ENCODE results near the gene HDGFL2. TPM values are rescaled to one million over a fixed set of nuclear protein-coding genes. Genes with fewer than 3 reads are reported as not detected.

Gene HDGFL2
- total and polyA plus RNA-seq, 2 donors (not counting 1 experiment from before 2014, with no cell fraction given) = 19.5 to 51.2 TPM

GRCh38 chr19:4437103-4437502 lies 35.0 kb upstream of the HDGFL2 start:
- Histone ChIP-seq H3K4me3 (replicated peaks in 1 of 4; ENCODE audit: control extremely low read depth in 1 of 4, insufficient read depth in 1 of 4, low read depth in 3 of 4, low read length in 4 of 4) (no peak overlapping the region), H3K4me1 (ENCODE audit: control insufficient read depth, extremely low read depth, insufficient read depth, low read length) (no peaks in the 10 kb centered on the region), H3K9ac (ENCODE audit: insufficient read depth, low read length) (no peak overlapping the region), H3K27me3 (ENCODE audit: control insufficient read depth, insufficient read depth, low read length) (no peaks in the 10 kb centered on the region), H3K27ac (ENCODE audit: insufficient read depth, low read length) (no peak overlapping the region), H2AFZ (ENCODE audit: low read length) (no peak overlapping the region), H3K9me3 (ENCODE audit: control insufficient read depth, insufficient read depth, low read depth, low read length) (no peaks in the 10 kb centered on the region), H3K4me2 (ENCODE audit: extremely low read depth, insufficient read depth, low read length) (no peak overlapping the region), H3K79me2 (ENCODE audit: control insufficient read depth, insufficient read depth, low read length) (no peaks in the 10 kb centered on the region), H3K36me3 (ENCODE audit: control insufficient read depth, insufficient read depth, low read length) (peaks cover 8% of the 10 kb centered on the region), H4K20me1 (ENCODE audit: control insufficient read depth, extremely low read depth, insufficient read depth, low read length) (no peaks in the 10 kb centered on the region)
- DNase-seq (ENCODE audit: low read depth in 2 of 2) = no peak
- TF ChIP-seq, protein P1, sequence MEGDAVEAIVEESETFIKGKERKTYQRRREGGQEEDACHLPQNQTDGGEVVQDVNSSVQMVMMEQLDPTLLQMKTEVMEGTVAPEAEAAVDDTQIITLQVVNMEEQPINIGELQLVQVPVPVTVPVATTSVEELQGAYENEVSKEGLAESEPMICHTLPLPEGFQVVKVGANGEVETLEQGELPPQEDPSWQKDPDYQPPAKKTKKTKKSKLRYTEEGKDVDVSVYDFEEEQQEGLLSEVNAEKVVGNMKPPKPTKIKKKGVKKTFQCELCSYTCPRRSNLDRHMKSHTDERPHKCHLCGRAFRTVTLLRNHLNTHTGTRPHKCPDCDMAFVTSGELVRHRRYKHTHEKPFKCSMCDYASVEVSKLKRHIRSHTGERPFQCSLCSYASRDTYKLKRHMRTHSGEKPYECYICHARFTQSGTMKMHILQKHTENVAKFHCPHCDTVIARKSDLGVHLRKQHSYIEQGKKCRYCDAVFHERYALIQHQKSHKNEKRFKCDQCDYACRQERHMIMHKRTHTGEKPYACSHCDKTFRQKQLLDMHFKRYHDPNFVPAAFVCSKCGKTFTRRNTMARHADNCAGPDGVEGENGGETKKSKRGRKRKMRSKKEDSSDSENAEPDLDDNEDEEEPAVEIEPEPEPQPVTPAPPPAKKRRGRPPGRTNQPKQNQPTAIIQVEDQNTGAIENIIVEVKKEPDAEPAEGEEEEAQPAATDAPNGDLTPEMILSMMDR (conservative IDR thresholded peaks at IDR 0.05 in 1 of 2, IDR thresholded peaks at IDR 0.05 in 1 of 2; ENCODE audit: low read depth in 1 of 2, low read length in 2 of 2) = no peak
- no peak for TF ChIP-seq EZH2 (IDR thresholded peaks at IDR 0.05; ENCODE audit: low read length, missing control alignments)

DNA sequence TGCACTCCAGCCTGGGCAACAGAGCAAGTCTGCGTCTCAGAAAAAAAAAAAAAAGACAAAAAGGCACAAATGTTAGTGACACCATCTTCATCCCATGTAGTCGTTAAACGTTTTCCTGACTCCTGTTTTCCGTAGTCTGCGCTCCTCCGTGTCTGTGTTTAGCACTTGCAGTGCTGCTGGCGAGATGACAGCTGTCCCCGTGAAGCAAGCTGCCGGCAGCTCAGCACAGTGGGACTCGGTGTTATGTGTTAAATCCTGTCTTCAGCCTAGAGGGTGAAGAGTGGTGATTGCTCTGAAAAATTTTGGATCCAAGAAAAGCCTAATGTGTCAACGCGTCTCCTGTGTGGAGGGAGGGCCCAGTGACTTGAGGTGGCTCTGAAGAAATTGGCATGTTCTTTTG lies 32.9 kb upstream of the HDGFL2 start:
- no peak for DNase-seq (ENCODE audit: low read depth in 2 of 2)
- no peak overlapping the region for H3K9ac ChIP-seq (ENCODE audit: insufficient read depth, low read length)
- no peak overlapping the region for H3K4me3 ChIP-seq (replicated peaks in 1 of 4; ENCODE audit: control extremely low read depth in 1 of 4, insufficient read depth in 1 of 4, low read depth in 3 of 4, low read length in 4 of 4)
- no peaks in the 10 kb centered on the region for H3K4me1 ChIP-seq (ENCODE audit: control insufficient read depth, extremely low read depth, insufficient read depth, low read length)
- no peak overlapping the region for H3K4me2 ChIP-seq (ENCODE audit: extremely low read depth, insufficient read depth, low read length)
- TF ChIP-seq, protein P1 (conservative IDR thresholded peaks at IDR 0.05 in 1 of 2, IDR thresholded peaks at IDR 0.05 in 1 of 2; ENCODE audit: low read depth in 1 of 2, low read length in 2 of 2) = no peak
- no peak for TF ChIP-seq EZH2 (IDR thresholded peaks at IDR 0.05; ENCODE audit: low read length, missing control alignments)
- no peak overlapping the region for H3K27ac ChIP-seq (ENCODE audit: insufficient read depth, low read length)
- no peaks in the 10 kb centered on the region for H3K79me2 ChIP-seq (ENCODE audit: control insufficient read depth, insufficient read depth, low read length)
- no peak overlapping the region for H2AFZ ChIP-seq (ENCODE audit: low read length)
- H3K27me3 ChIP-seq (ENCODE audit: control insufficient read depth, insufficient read depth, low read length) = no peaks in the 10 kb centered on the region
- H3K36me3 ChIP-seq (ENCODE audit: control insufficient read depth, insufficient read depth, low read length) = peaks cover 2% of the 10 kb centered on the region
- no peaks in the 10 kb centered on the region for H3K9me3 ChIP-seq (ENCODE audit: control insufficient read depth, insufficient read depth, low read depth, low read length)
- H4K20me1 ChIP-seq (ENCODE audit: control insufficient read depth, extremely low read depth, insufficient read depth, low read length) = no peaks in the 10 kb centered on the region

DNA sequence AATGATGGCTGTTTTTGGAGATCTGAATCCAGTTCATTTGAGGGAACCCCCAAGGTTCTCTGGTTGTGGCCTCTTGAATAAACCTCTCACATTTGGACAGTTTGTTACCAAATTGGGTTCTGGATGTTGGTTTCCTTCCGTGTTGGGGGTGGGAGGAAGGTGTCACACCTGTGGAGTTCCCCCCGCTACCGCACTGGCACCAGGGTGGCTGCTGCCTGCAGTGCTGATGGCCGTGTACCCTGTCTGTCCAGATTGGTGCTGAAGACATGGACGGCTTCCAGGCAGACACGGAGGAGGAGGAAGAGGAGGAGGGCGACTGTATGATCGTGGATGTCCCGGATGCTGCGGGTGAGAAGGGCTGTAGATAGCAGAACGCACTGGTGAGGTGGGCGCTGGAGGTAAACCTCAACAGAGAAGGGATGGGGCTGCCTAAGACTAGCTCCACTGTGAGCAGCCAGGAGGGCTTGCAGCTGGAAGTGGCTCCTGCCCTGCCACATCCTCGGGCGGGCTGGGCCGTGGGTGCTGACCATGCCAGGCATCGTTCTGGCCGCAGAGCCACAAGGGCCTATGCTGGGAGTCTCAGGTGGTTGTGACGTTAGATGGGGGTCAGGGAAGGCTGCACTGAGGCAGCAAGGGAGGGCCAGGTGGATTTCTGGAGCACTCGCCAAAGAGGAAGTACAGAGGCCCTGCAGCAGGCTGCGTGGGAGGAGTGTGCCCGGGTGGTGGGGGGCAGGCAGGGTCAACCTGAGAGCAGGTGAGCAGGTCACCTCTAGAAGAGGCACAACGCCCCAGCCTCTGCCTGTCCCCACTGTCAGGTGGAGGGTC lies 29.9 kb upstream of the HDGFL2 start:
- no peaks in the 10 kb centered on the region for H3K79me2 ChIP-seq (ENCODE audit: control insufficient read depth, insufficient read depth, low read length)
- no peak overlapping the region for H2AFZ ChIP-seq (ENCODE audit: low read length)
- H3K9ac ChIP-seq (ENCODE audit: insufficient read depth, low read length) = no peak overlapping the region
- DNase-seq (ENCODE audit: low read depth in 2 of 2) = no peak
- H3K4me1 ChIP-seq (ENCODE audit: control insufficient read depth, extremely low read depth, insufficient read depth, low read length) = no peaks in the 10 kb centered on the region
- H3K27ac ChIP-seq (ENCODE audit: insufficient read depth, low read length) = no peak overlapping the region
- no peaks in the 10 kb centered on the region for H4K20me1 ChIP-seq (ENCODE audit: control insufficient read depth, extremely low read depth, insufficient read depth, low read length)
- no peak overlapping the region for H3K4me3 ChIP-seq (replicated peaks in 1 of 4; ENCODE audit: control extremely low read depth in 1 of 4, insufficient read depth in 1 of 4, low read depth in 3 of 4, low read length in 4 of 4)
- no peaks in the 10 kb centered on the region for H3K27me3 ChIP-seq (ENCODE audit: control insufficient read depth, insufficient read depth, low read length)
- no peak for TF ChIP-seq EZH2 (IDR thresholded peaks at IDR 0.05; ENCODE audit: low read length, missing control alignments)
- TF ChIP-seq, protein P1 (conservative IDR thresholded peaks at IDR 0.05 in 1 of 2, IDR thresholded peaks at IDR 0.05 in 1 of 2; ENCODE audit: low read depth in 1 of 2, low read length in 2 of 2) = no peak
- H3K9me3 ChIP-seq (ENCODE audit: control insufficient read depth, insufficient read depth, low read depth, low read length) = no peaks in the 10 kb centered on the region
- peaks cover 27% of the 10 kb centered on the region for H3K36me3 ChIP-seq (ENCODE audit: control insufficient read depth, insufficient read depth, low read length)
- no peak overlapping the region for H3K4me2 ChIP-seq (ENCODE audit: extremely low read depth, insufficient read depth, low read length)
